Measurements from ENCODE around the gene FGF14. TPM values are rescaled to one million over a fixed set of nuclear protein-coding genes. Genes with fewer than 3 reads are reported as not detected.

FGF14 gene
- total RNA-seq, 3 donors from 2014 or later: 0.43 to 2.5 (median 0.70) TPM

DNA sequence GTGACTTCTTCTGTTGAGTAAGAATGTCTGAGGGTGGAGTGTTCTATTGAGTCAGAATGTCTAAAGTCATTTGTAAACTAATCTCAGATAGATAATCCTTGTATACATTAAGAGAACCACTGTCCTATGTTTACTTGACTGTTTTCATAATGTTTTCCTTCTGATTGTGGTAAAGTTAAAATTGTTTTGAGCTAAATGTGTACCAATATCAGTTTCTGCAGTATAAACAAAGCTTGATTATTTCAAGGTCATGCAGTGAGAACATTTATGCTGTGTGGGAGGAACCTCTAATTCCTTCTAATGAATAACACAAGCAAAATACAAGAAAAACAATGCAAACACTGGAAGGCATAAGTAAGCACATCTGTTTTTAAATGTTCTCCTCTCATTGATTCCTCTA, 434.6 kb downstream of the FGF14 start:
- Histone ChIP-seq H3K4me3 (no peak overlapping the region), H3K4me1 (ENCODE audit: low read depth) (no peaks in the 10 kb centered on the region), H3K9me3 (no peaks in the 10 kb centered on the region), H3K36me3 (ENCODE audit: low read depth) (no peaks in the 10 kb centered on the region)
- DNase-seq (no peak), ATAC-seq (no peak)
- TF ChIP-seq, protein P1, sequence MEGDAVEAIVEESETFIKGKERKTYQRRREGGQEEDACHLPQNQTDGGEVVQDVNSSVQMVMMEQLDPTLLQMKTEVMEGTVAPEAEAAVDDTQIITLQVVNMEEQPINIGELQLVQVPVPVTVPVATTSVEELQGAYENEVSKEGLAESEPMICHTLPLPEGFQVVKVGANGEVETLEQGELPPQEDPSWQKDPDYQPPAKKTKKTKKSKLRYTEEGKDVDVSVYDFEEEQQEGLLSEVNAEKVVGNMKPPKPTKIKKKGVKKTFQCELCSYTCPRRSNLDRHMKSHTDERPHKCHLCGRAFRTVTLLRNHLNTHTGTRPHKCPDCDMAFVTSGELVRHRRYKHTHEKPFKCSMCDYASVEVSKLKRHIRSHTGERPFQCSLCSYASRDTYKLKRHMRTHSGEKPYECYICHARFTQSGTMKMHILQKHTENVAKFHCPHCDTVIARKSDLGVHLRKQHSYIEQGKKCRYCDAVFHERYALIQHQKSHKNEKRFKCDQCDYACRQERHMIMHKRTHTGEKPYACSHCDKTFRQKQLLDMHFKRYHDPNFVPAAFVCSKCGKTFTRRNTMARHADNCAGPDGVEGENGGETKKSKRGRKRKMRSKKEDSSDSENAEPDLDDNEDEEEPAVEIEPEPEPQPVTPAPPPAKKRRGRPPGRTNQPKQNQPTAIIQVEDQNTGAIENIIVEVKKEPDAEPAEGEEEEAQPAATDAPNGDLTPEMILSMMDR (IDR thresholded peaks at IDR 0.05): no peak
- intact Hi-C loops (cut with DNase I, micrococcal nuclease): no loop called here

DNA sequence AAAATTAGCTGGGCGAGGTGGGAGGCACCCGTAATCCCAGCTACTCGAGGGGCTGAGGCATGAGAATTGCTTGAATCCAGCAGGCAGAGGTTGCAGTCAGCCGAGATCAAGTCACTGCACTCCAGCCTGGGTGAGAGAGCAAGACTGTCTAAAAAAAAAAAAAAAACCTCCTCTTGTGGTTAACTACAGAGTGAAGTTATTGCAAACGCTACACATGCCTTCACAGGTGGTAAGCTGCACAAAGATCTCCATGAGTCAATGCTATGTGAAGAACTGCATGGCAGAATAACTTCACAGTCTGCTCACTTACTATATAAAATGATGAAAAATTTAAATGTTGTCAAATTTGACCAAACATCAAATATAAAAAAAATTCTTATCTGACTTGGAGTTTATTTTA, 436.8 kb downstream of the FGF14 start:
- ATAC-seq (no peak), DNase-seq (no peak)
- TF ChIP-seq, protein P1 (IDR thresholded peaks at IDR 0.05): no peak
- no peaks in the 10 kb centered on the region for H3K4me1 ChIP-seq (ENCODE audit: low read depth)
- no peaks in the 10 kb centered on the region for H3K36me3 ChIP-seq (ENCODE audit: low read depth)
- no peaks in the 10 kb centered on the region for H3K9me3 ChIP-seq
- intact Hi-C loops (cut with DNase I, micrococcal nuclease): no loop called here
- H3K4me3 ChIP-seq: no peak overlapping the region

DNA sequence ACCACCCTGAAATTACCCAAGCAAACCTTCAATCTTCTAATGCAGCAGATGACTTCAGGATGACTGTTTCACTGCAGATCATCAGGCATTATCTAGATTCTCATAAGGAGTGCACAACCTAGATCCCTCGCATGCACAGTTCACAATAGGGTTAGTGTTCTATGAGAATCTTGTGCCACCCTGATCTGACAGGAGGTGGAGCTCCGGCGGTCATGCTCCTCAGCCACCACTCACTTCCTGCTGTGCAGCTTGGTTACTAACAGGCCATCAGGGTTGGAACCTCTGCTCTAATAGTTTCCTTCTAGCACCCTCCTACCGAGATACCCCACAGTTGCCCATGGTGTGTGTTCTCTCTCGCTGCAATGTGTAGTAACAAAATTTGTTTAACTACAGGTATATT, 442.8 kb downstream of the FGF14 start:
- DNase-seq (no peak), ATAC-seq (peak; percentile 35)
- H3K36me3 ChIP-seq (ENCODE audit: low read depth): no peaks in the 10 kb centered on the region
- no peaks in the 10 kb centered on the region for H3K4me1 ChIP-seq (ENCODE audit: low read depth)
- TF ChIP-seq, protein P1 (IDR thresholded peaks at IDR 0.05): no peak
- no peak overlapping the region for H3K4me3 ChIP-seq
- intact Hi-C loops (cut with DNase I, micrococcal nuclease): no loop called here
- no peaks in the 10 kb centered on the region for H3K9me3 ChIP-seq

DNA sequence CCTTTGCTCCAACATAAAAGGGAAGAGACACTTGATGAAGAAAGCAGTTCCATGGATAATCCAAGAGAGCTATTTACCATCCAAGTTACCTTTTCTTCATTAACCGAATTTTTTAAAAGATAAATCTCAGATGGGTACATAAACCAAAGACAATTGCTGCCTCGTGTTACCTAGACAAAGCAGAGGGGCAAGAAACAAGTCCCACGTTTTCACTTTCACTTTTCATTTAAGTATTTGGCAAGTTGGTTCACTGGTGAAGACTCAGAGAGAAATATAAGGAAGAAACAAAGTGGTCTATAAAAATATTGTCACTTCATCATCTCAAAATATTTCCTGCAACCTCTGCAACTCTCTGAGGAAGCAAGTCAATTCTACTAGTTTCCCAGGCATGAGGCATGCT, 446.1 kb downstream of the FGF14 start:
- DNase-seq: no peak
- intact Hi-C loops (cut with DNase I, micrococcal nuclease): no loop called here
- no peak for ATAC-seq
- Histone ChIP-seq H3K9me3 (no peaks in the 10 kb centered on the region), H3K4me3 (no peak overlapping the region), H3K4me1 (ENCODE audit: low read depth) (no peaks in the 10 kb centered on the region), H3K36me3 (ENCODE audit: low read depth) (no peaks in the 10 kb centered on the region)
- TF ChIP-seq, protein P1 (IDR thresholded peaks at IDR 0.05): no peak

DNA sequence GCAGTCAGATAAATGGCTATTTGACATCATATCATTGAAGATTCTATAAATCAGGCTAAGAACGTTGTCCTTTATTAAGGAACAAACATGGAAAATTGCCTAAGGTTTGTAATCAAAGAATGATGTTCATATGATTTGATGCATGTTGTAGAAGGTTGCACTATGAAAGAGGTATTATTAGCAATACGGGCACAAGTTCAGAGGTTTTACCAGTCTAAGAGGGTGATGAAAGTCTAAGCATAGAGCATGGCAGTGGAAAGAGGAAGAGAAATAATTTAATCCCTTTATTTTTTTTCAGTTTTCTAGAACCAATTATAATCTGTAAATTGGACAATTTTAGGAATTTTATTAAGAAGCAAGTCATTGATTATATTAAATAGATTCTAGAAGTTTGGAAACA, 450.7 kb downstream of the FGF14 start:
- ATAC-seq (no peak), DNase-seq (no peak)
- no peaks in the 10 kb centered on the region for H3K36me3 ChIP-seq (ENCODE audit: low read depth)
- intact Hi-C loops (cut with DNase I, micrococcal nuclease): no loop called here
- no peaks in the 10 kb centered on the region for H3K4me1 ChIP-seq (ENCODE audit: low read depth)
- H3K9me3 ChIP-seq: no peaks in the 10 kb centered on the region
- no peak overlapping the region for H3K4me3 ChIP-seq
- TF ChIP-seq, protein P1 (IDR thresholded peaks at IDR 0.05): no peak

DNA sequence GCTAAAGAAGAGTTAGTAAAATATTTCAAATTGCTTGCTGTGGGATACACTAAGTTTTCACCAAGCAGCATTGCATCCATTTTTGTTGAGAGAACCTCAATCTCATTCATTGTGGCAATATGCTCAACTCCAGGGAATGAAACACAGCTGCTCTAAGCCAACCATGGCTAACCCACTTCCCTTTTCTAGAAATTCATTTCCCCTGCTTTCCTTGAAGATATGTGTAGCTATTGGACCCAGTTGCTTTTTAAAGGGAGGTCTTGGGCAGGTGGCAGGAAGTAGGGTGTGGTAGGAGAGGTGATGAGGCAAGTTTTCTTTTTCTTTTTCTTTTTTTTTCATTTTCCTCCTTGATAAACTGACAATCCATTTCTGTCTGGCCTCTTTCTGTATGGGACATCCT, 452.2 kb downstream of the FGF14 start:
- DNase-seq (no peak), ATAC-seq (no peak)
- TF ChIP-seq, protein P1 (IDR thresholded peaks at IDR 0.05): no peak
- Histone ChIP-seq H3K4me1 (ENCODE audit: low read depth) (no peaks in the 10 kb centered on the region), H3K36me3 (ENCODE audit: low read depth) (no peaks in the 10 kb centered on the region), H3K9me3 (no peaks in the 10 kb centered on the region), H3K4me3 (no peak overlapping the region)
- intact Hi-C loops (cut with DNase I, micrococcal nuclease): no loop called here
